ENCODE measurements around the gene SPEM1.

GRCh38 chr17:7414837-7415236 is 5.3 kb upstream of the SPEM1 start:
- TF ChIP-seq POLR2A (IDR thresholded peaks at IDR 0.05) (no peak), CTCF (IDR thresholded peaks at IDR 0.05) (no peak)
